Ishikawa (cell line): ENCODE results near the gene ZNF785.

Experiments
- EP300 ChIP-seq: IDR thresholded peaks from 2 replicates; pipeline ENCODE4 v1.6.1; 2012; ENCODE audit warnings: borderline replicate concordance
- TEAD4 ChIP-seq: IDR thresholded peaks from 2 replicates; pipeline ENCODE4 v1.6.1; 2012

- TF ChIP-seq TEAD4 (no peak), EP300 (no peak)
Measured at GRCh38 chr16:30554557-30555314, 30.8 kb downstream of the ZNF785 start.
